ENCODE data around the gene PRSS36.
A peak's percentile ranks its signal among the peaks of the same experiment; 100 is the strongest.

Gene PRSS36

DNA sequence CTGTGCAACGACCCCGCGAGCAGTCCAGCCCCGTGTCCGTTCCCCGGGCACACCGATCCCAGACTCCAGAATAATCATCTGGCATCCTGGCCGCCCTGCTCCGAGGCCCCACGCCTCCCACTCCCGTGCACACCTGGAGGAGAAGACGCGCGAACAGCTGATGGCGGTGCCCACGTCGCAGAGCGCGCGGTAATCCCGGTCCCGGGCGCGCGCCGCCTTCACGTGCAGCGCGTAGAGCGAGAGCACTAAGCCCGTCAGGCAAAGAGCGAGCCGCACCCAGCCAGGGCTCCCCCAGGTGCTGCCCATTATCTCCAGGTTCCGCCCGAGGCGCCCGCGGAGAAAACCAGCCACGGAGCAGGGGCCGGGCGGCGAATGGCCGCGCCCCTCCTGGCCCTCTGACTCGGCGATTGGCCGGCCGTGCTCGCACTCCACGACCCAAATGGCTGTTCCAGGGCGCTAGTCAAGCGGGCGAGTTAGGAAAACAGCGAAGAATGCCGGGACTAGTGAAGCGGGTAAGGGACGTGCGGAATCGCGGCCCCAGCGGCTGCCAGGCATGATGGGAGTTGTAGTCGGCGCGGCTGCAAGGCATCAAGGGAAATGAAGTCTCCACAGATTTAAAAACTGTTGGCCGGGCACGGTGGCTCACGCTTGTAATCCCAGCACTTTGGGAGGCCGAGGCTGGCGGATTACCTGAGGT lies 55.3 kb downstream of the PRSS36 start, which contains the start of gene VKORC1:
TSS of gene VKORC1 (minus strand) at position 374 of the 697 bp plus-strand sequence. CDS start at position 306, 68 bp downstream.
- peak; percentile 94 for DNase-seq

DNA sequence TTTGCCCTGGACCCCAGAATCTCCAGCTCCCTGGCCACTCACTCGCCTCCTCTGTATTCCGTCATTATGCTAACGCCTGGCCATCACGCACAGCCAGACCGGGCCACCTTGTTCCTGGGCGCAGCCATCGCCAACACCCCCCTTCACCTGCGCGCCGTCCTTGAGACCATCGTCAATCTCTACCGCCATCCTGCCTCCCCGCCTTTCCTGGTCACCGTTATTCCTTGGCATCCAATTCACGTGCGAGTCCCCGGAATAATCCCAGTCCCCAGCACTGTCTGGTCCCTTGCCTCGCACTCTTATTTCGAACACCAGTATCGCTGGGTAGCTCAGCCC lies 55.8 kb downstream of the PRSS36 start:
- no peak for DNase-seq

DNA sequence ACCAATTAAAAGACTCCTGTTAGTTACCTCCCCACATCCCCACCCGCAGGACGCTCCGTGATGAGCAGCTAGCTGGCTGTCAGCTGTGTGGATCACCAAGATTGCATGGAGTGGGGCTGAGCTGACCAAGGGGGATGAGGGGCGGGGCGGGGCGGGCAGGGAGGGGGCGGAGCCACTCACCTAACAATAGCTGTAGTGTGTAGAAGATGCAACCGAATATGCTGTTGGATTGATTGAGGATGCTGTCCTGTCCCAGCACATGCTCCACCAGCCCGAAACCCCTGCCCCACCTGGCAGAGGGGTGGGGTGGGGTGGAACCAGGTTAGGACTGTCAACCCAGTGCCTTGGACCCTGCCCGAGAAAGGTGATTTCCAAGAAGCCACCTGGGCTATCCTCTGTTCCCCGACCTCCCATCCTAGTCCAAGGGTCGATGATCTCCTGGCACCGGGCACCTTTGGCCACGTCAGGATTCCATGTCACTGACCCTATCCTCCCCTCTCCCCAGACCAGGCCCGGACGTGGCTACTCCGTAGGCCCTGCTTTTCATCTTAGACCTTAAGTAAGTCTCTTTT lies 56.6 kb downstream of the PRSS36 start:
- no peak for DNase-seq

DNA sequence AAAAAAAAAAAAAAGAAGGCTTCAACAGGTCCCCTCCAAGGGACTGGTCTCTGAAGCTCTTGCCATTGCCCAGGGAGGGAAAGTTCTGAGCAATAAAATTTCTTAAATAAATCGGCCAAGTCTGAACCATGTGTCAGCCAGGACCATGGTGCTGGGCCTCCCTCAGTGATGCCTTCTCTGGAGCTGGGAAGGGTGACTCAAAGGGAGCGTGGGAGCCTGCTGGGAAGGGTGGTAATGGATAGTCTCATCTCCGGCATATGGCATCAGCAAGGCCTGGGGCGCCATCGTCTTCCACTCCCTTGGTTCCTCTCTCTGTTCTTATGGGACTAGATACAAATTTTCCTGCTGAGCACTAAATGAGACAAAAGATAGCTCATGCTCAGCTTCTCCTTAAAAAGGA lies 57.5 kb downstream of the PRSS36 start:
- no peak for DNase-seq

DNA sequence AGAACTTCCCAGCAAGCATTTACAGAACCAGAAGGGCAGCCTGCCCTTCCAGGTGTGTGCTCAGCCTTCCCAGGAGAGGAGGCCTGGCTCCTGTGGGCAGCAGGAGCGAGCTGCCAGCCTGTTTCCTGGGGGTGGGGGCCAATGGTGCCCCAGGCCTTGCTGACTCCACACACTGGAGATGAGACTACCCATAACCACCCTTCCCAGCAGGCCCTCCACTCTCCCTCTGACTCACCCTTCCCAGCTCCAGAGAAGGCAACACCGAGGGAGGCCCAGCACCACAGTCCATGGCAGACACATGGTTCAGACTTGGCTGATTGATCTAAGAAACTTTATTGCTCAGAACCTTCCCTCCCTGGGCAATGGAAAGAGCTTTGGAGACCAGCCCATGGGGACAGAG lies 59.3 kb downstream of the PRSS36 start:
- DNase-seq = no peak

DNA sequence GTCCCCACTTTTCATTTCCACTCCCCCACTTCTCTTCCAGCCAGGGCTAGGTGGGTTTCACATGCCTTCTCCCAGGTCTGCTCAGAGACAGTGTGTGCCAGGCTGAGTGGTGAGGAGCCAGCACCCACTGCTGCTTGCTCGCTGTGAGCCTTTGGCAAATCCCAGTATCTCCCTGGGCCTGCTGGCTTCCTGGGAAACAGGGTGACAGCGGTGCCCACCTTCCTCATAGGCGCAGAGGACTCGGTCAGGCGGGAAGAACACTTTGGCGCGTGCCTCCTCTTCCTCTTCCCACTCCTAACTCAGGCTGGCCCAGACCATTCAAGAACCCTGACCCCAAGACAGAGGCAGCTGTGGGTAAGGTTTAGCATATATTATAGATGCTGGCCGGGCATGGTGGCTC lies 60.7 kb downstream of the PRSS36 start:
- no peak for DNase-seq

Data from NCI-H2029 (cell line).